ENCODE results near the gene LAMC1. TPM values are rescaled to one million over a fixed set of nuclear protein-coding genes. Genes with fewer than 3 reads are reported as not detected.

LAMC1 gene
- total and polyA plus RNA-seq, 2 experiments from 2014 or later, result 18.4 to 116 TPM

- Histone ChIP-seq H3F3A (replicated peaks; ENCODE audit: low read depth) (no peaks in the 10 kb centered on the region), H3K4me2 (no peak overlapping the region), H3K4me3 (no peak overlapping the region), H4K20me1 (replicated peaks; ENCODE audit: insufficient read depth) (no peaks in the 10 kb centered on the region), H3K27me3 (ENCODE audit: insufficient read depth) (no peaks in the 10 kb centered on the region), H3K4me1 (ENCODE audit: insufficient read depth) (peaks cover 69% of the 10 kb centered on the region), H3K9me2 (ENCODE audit: insufficient read depth) (no peaks in the 10 kb centered on the region), H3K36me3 (ENCODE audit: insufficient read depth) (no peaks in the 10 kb centered on the region), H2AFZ (no peak overlapping the region), H3K27ac (ENCODE audit: low read depth) (no peak overlapping the region), H3K79me2 (replicated peaks; ENCODE audit: insufficient read depth) (peaks cover 61% of the 10 kb centered on the region)
- ATAC-seq (no peak), DNase-seq (ENCODE audit: low spot score) (no peak)
- no peaks in the 10 kb centered on the region for H3K27me3 Mint-ChIP-seq (ENCODE audit: insufficient read depth, low read depth, poor library complexity)
- H3K9me3 Mint-ChIP-seq, result no peaks in the 10 kb centered on the region
- no peaks in the 10 kb centered on the region for H3K36me3 Mint-ChIP-seq (ENCODE audit: low read depth)
- H3K27ac Mint-ChIP-seq, result no peak overlapping the region
- TF ChIP-seq EZH2phosphoT487 (IDR thresholded peaks at IDR 0.05; ENCODE audit: unreplicated experiment), result no peak
- TF ChIP-seq ZNF331 (CRISPR knock-in tag; IDR thresholded peaks at IDR 0.05; ENCODE audit: low read depth), result no peak
- no peak for TF ChIP-seq ZNF462 (CRISPR knock-in tag; IDR thresholded peaks at IDR 0.05)
- no peak for TF ChIP-seq EZH2 (IDR thresholded peaks at IDR 0.05; ENCODE audit: low read depth, unreplicated experiment)
- TF ChIP-seq CTCF (conservative IDR thresholded peaks at IDR 0.05; ENCODE audit: low read depth in 2 of 2), result no peak
- TF ChIP-seq ZNF114 (CRISPR knock-in tag; IDR thresholded peaks at IDR 0.05), result no peak
- no peak for TF ChIP-seq STAT1 (IDR thresholded peaks at IDR 0.05; ENCODE audit: unreplicated experiment)
- no peak for TF ChIP-seq POLR2AphosphoS5 (IDR thresholded peaks at IDR 0.05; ENCODE audit: low read depth)
- TF ChIP-seq CREB1 (CRISPR knock-in tag; IDR thresholded peaks at IDR 0.05; ENCODE audit: low read depth), result no peak
- no peak for TF ChIP-seq JUNB (IDR thresholded peaks at IDR 0.05; ENCODE audit: unreplicated experiment)
- TF ChIP-seq NANOG (IDR thresholded peaks at IDR 0.05; ENCODE audit: borderline replicate concordance), result no peak
- no peak for TF ChIP-seq ETS1 (IDR thresholded peaks at IDR 0.05)
- no peak for TF ChIP-seq REST (IDR thresholded peaks at IDR 0.05; ENCODE audit: unreplicated experiment)
- H3K4me3 Mint-ChIP-seq, result no peak overlapping the region
- H3K4me1 Mint-ChIP-seq, result peaks cover 32% of the 10 kb centered on the region
Observed at GRCh38 chr1:183096351-183096750, 73.1 kb downstream of the LAMC1 start.

All from GM23338 (cell line).